AG09319 (cell line): Measurements from ENCODE around the gene PRRG2.

Source experiments
- DNase-seq: peaks from one replicate; pipeline ENCODE4 v3.0.0-alpha.2; 2010; ENCODE audit warnings: low read depth; ENCODE audit errors: extremely low read depth
- CTCF ChIP-seq: IDR thresholded peaks from 2 replicates; pipeline ENCODE4 v1.5.1; 2011; ENCODE audit warnings: low read depth, mild to moderate bottlenecking, inconsistent platforms, low read length, moderate library complexity

Gene PRRG2

GRCh38 chr19:49581007-49581508 lies at the start of gene PRRG2:
Gene PRRG2, plus strand, starts transcription at chr19:49581316. Its CDS starts 1,904 bp downstream, at chr19:49583220.
- TF ChIP-seq CTCF: no peak
- no peak for DNase-seq

- TF ChIP-seq CTCF: no peak
- no peak for DNase-seq
These were observed 47.3 kb upstream of the PRRG2 start for GRCh38 chr19:49533551-49534488.

GRCh38 chr19:49534632-49535385 lies 46.3 kb upstream of the PRRG2 start:
- no peak for DNase-seq
- no peak for TF ChIP-seq CTCF

- DNase-seq: no peak
- no peak for TF ChIP-seq CTCF
These were observed 44.1 kb upstream of the PRRG2 start for GRCh38 chr19:49536921-49537462.

- no peak for TF ChIP-seq CTCF
- no peak for DNase-seq
These were observed 42.5 kb upstream of the PRRG2 start for GRCh38 chr19:49538643-49539042.

- no peak for TF ChIP-seq CTCF
- DNase-seq: no peak
These were observed 41.7 kb upstream of the PRRG2 start for GRCh38 chr19:49539192-49539952.
